Stimulated activated CD8-positive, alpha-beta memory T cell treated with anti-CD3 and anti-CD28 coated beads, Interleukin-4, amount 100 ng/mL, for 1 hour (primary cell): ENCODE measurements around the gene POLG.

ENCODE experiments used
- DNase-seq, 2 donors: peaks; one replicate each; pipeline ENCODE4 v3.0.0-alpha.2; 2020; ENCODE audit warnings: low read depth in 2 of 2, low spot score in 1 of 2

Gene POLG

DNA sequence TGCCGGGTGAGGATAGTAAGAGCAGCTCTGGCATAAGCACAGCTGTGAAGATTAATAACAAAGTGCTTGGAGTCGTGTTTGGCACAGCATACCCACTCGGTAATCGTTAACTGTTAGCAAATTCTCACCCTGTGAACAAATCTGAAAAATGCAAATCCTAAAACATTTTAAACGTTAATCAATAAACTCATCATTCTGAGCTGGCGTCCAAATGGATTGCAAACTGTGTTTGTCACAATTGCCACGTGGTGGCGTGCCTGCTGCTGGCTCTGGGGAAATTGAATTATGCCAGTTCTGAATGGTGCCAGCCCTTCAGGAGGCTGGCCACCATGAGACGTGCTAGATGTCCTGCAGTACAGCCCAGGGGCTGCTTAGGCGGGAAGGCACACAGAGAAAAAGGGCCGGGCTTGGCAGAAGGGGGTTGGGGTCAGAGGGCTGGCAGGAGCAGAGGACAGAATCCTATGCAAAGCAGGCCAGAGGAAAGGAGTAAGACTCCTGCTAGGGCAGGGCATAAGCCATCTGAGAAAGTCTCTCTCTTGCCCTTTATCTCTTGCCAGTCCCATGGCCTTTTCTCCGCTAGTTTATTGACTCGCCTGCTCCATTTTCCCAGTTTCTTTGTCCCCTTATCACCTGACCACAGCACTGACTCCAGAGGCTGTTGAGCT is 22.1 kb upstream of the POLG start:
- DNase-seq, result no peak

DNA sequence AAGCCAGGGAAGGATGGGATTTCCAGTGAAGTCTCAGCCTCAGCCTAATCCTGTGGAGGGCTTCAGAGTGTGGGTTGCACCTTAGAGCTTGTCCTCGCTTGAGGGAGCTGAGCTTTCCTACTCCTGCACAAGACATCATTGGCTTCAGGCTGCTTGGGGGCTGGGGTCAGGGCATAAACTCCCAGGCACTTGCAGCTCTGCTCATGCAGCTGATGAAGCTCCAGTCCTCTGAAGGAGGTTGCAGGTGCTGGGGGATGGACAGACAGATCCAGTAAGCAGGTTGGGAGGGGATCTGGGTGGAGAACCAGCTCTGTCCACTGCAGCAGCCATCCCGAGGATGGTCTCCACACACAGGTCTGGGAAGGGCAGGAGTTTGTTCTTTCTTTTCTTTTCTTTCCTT is 19.4 kb upstream of the POLG start:
- DNase-seq, result no peak

DNA sequence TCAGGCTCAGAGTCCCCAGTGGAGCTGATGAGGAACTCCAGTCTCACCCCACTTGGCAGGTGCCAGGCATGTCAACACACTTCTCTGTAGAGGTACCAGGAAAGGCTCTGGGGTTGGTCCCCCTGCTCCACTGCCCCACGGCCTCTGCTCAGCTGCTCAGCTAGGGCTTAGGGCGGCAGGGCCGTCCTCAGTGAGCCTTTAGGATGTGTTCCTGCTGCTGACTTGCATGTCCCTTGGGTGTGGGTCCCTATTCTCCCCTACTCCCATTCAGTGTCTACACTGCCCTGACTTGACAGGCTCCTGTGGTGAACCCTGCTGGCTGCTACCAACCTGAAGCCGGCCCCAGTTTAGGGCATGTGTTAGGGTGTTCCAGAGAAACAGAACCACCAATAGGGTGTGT is 17.9 kb upstream of the POLG start:
- no peak for DNase-seq

DNA sequence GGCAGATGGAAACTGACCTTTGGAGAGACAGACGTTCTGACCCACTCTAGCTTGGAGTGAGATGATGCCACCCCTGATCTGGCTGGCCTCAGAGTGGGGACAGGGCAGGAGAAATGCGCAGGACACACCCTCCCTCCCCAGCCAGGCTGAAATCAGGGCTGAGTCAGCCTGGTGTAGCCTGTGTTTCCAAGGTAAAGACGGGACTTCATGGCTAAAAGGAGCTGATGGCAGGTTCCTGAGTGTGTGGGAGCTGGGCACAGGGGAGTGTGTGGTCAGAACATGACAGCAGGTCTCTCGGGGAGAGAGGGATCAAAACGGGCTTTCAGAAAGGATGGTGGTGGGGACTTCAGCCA is 14.6 kb upstream of the POLG start:
- no peak for DNase-seq

DNA sequence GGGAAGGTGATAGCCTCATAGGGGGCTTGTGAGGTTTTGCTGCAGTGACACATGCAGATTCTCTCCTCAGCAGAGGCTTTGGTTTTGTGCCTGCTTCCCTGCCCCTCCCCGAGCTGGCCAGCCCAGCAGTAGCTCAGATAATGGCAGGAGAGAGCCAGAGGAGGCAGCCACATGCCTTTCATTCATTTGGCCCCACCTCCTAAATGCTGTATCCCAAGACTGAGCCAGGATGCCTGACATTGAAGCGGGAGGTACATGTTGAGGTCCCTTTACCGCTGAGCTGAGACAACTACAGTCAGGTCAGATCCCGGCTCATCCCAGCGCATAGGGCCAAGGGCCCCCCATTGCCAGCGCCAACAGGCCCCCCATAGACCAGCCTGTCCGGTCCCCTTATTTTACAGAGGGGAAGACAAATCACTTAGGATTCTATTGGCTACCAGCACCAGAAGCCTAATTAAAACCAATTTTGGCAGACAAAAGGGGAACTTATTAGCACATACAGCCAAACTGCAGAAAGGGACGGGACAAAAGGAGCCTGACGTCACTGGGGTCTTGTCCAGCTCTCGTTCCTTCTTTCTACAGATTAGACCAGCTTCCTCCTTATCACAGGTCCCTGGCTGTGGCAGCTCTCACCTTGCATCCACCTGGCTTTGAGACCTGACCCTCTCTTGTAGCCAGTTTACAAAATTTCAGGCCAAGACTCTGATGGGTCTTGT is 12.1 kb upstream of the POLG start:
- no peak for DNase-seq

DNA sequence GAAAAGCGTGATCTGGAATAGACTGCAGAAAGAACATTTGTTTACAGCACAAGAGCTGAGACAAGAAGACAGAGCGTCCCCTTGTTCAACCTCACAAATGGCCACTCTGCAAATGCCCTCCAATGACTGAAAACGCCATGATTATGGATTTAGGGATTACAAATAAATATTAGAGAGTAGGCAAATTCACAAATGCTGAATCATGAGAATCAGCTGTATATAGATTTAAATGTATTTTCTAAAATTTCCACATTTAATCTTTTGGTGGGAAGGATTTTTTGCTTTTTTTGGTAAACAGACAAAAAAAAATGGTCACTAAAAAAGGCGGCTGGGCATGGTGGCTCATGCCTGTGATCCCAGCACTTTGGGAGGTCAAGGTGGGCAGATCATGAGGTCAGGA is 10.6 kb upstream of the POLG start:
- no peak for DNase-seq

DNA sequence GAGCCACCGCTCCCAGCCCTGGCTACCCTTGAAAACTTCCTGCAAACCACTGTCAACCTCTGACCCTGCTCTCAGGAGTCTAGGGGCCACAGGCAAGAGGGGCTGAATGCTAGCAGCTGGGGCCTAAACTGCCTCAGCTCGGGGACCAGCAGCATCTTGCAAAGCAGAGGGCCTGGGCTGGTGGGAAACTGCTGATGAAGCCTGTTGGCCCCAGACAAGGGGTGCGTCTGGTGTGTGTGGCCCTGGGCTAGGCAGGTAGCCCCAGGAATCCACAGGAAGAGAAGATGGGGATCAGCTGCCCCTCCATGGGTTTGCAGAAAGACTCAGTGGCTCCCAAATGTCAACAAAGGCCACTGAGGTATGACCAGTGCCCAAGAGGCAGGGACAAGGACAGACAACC is 8.2 kb upstream of the POLG start:
- no peak for DNase-seq

DNA sequence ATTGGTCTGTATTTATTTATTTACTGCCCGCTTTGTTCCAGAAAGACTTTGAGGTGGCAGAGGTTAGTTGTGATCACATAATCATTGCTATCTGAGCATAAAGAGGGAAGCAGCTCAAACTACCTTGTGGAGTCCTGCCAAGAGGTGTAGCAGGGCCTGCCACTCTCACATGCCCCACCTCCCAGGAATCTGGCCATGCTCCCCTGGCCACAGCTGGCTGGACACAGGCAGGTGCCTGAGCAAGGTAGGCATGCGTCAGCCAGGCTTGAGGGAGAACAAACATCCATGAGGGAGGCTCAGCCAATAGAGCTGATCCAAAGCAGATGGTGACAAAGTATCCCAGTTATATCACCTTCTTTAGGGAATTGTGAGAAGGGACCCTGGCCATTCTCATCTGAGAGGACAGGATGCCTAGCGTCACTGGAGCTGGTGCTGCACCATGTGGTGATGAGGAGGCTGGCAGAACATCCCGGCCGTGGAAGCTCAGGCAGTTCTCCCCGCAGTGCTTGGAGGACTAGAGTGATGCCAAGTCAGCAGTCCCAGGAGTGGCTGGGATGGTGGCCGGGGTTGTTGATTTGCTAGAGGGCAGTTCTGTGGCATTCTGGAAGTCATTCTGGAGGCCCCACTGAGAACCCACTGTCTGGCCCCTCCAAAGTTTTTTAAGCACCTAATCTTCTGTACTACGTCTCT is 6.8 kb upstream of the POLG start:
- DNase-seq, result no peak

DNA sequence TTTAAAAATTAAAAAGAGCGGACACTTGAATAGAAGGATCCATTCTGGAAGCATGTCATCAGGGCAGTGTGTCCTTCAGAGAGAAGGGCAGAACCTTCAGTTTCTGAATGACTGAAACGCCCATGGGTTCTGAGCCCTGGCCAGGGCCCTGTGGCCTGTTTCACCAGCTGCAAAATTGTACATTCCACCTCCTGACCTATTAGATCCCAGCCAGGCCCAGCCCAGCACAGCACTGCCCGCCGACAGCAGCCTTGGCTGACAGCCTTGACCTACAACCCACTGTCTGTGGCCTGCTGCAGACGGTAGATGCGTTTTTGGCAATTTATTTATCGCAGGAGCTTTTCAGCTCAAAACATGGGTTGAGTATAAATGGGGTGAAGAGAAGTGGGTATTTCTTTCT is 5.9 kb upstream of the POLG start:
- DNase-seq, result no peak

DNA sequence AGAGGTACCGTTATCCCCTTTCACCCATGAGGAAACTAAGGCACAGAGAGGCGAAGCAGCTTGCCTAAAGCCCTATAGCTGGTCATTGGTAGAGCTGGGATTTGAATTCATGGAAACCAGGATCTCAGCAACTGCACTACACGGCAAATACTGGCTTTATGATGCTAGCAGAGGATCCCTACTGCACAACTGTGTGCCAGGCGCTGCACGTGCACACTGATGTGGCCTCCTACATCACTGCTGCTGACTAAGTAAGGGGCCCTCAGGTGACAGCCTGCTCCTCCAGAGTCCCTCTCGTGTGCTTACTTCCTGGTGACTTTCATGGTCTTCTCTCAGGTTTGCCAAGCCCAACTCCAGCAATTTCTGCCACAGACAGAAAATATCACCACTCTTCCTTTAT is 3.4 kb upstream of the POLG start:
- no peak for DNase-seq

DNA sequence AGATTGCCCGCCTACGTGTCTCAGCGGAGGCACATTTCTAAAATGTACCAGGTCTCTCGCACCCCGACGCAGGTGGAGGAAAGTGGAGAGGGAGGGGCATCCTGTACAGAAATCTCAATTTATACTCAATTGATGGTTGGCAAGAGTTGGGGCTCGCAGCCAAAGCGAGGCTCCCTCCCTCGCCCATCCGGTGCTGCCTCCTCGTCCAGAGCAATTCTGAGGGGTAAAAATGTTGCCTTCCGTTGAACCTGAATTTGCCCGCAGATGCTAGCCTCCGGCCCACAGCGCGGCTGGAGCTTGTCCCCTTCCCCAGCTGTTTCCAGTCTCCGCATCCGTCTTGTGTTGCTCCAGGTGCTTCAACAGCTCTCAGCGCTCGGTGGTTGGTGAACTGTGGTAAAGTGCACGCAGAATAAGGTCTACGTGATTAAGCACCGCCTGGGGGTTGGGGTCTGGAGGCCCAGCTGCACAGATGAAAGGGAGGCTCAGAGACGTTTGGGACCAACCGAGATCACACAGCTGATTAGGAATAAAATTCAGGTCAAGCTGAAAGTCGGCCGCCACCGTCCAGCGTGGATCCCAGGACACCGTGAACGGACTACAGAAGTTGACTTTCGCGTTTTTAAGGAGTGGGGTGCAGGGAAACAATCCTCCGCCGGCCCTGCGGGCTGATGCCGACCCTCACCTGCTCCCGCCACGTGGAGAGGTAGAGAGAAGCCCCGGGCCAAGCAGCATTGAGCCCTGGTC is 846 bp upstream of the POLG start:
- no peak for DNase-seq

DNA sequence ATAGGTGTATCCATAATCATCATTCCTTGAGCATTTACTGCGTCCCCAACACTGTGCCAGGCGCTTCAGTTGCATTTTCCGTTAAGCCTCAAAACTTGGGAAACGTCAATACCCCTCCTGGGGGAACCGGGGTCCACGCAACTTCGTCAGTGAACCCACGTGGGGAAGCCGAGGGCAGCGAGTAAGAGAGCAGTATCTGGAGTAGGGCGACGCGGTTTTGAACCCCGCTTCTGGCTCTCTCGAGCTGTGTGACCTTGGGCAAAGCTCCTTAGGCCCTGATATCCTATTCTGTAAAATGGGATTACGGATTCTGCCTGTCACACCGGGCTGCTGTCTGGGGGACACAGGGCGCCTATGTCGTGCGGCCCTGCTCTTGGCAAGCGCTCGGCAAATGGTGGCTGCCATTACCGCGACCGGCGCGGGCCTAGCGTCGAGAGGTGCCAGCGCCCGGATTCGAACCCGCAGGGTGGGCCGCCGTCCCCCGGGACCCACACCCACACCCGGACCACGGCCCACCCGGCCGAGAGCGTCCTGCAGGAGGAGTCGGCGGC is 590 bp downstream of the POLG start:
- no peak for DNase-seq

DNA sequence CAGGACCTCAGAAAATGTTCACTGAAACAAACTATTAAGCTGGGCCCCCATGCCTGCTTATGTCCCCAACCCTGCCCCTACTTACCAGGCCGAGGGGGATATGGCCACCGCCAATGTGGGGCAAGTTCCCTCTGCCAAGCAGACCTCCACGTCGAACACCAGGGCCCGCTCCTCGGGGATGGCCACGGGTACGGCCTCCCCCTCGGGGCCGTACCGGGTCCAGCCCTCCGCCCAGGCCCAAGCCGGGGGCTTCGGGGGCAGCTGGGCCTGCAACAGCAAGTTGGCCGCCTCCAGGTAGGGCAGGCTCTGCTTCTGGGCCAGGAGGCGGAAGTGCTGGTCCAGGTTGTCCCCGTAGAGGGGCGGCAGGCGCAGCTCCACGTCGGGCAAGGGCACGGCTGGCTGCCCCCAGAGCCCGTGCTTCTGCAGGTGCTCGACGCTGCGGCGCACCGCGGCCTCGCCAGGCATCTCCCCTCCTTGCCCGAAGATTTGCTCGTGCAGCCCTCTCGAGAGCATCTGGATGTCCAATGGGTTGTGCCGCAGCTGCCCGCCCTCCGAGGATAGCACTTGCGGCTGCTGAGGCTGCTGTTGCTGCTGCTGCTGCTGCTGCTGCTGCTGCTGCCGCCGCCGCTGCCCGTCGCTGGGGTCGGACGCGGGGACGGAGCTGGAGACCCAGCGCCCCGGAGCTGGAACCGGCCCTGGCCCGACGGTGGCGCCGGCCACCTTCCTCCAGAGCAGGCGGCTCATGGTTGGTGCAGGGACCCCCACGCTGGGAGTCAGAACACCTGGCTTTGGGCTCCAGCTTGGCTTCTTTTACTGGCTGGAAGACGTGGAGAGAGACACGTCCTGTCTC is 1.4 kb downstream of the POLG start:
- DNase-seq, result no peak

DNA sequence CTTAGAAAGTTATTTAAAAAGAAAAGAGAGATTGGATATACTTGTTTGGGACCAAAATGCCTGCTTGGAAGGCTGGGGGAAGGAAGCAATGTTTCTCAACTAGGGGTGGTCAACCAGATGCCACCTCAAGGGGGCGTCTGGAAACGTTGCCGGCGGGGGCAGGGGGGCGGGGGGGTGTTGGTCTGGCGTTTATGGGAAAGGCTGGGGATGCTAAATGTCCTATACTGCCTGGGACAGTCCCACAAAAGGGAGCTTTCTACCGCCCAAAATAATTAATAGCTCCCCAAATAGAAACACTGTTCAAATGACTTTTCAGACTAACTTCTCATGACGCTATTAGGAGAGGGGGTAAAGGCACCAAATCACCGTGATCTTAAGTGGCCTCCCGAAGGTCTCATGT is 2.2 kb downstream of the POLG start:
- no peak for DNase-seq

DNA sequence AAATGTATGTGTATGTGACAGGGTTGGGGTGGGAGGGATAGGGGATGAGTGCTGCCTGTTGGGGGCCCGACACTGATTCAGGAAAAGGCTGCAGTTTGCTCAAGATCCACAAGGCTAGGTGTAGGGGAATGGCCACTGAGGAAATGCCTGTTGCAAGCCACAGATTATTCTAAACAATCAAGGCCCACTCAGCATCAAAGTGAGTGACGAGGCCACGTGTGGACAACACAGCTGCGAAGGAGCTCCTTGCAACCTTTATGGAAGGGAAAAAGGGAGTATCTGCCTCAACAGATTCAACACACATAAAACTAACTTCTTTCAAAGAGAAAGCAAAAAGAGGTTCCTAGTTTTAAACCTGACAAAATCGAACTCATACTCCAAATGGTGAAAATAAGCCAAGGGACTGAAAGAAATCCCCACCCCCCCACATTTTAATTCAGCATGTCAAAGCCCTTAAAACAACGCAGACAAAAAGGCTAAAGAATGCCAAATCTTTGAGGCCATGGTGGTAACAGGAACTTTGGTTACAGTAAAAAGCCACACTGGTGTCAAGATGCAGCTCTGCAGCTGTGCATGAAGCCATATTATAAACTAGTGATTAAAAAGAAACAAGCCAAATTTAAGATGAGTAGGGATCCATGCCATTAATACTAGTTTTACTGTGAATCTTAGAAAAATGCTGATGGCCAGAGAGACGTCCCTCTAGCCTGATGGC is 3.6 kb downstream of the POLG start:
- no peak for DNase-seq

DNA sequence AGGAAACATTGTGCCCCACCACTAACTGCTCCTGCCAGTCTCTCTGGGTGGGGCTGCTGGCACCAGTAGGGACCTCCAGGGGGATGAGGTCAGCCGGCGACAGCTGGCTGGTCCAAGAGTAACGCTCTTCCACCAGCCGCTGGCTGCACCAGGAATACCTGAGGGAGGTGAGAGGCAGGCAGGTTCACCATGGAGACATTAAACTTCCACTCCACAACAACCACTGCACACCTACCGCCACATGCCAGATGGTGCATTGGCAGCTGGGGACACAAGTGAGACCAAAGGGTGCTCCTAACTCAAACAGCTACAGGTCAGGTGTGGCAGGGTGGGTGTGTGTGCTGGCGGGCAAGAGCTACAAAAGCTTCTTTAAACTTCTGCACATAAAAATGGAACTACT is 4.5 kb downstream of the POLG start:
- DNase-seq, result no peak

DNA sequence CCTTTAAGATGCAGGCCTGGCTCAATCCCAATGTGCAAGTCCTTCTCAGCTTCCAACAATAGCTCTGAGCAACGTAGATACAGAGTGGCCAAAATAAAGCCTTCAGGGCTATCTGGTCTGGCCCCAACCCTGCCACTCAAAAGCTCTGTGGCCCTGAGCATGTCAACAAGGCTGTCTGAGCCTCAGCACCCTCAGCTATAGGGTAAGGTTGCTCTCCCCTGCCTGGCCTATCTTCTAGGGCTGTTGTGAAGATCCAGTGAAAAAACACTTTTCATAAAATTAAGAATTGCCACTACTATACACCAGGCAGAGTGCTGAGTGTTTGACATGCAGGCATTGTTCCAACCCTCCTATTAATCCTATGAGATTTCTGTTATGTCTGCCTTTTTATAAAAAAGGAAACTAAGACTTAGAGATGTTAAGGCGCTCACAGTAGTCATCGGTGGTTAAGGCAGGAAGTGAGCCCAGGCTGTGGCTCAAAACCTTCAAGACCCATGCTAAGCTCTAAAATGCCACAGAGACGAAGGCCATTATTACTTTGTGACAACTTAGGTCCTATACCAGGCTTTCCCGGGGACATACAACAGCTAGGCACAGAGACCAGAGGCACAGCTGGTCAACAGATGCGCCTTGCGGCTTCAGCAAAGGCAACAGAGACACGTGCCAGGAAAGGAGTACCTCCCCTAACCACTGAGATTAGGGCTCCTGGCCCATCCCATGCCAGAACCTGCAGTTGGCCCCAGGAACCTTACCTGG is 5.1 kb downstream of the POLG start:
- DNase-seq, result no peak

DNA sequence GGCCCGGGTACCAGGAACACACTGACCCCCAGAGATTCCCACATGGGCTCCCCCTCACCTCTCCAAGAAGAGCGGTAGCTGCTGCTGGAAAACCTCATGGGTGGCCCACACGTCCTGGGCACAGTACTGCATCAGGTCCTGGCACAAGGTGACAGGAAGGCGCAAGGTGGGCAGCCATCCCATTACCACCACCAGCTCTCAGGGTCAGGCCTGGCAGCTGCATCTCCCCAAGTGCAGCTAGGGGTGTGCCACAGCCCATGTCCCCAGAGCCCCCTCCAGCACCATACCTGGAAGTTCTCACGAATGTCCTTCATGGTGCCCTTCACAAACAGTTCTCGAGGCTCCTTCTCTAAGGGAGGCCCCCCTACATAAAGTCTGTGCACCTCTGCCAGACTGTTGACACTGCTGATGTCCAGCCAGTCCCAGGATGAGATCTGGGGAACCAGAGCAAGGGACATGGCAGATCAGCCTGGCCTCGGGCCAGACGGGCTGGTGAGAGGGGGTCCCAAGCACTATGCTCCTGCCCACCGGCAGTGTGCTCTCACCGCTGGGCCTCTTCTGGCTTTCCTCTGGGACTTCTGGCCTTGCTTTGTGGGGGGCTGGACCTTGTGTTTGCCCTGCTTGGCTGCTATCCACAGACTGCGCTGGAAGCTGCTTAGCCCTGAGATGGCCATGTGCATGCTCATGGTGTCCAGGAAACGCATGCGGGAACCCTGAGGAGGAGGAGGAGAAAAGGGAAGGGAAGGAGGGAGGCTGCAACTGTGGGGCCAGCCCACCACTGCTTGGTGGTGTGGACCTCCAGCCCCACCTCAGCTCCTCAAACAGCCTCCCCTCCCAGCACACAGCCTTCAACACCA is 6.0 kb downstream of the POLG start:
- no peak for DNase-seq
